AG08395 (cell line): Measurements from ENCODE around the gene CALN1.

Experiments
- DNase-seq: peaks from one replicate; pipeline ENCODE4 v3.0.0; 2012; ENCODE audit warnings: mixed read lengths, low spot score

Gene CALN1

GRCh38 chr7:72325561-72325960 is 86.6 kb downstream of the CALN1 start:
- no peak for DNase-seq

GRCh38 chr7:72321637-72322036 is 90.5 kb downstream of the CALN1 start:
- DNase-seq, result no peak

GRCh38 chr7:72321081-72321480 is 91.1 kb downstream of the CALN1 start:
- DNase-seq, result no peak

- no peak for DNase-seq
Observed at GRCh38 chr7:72317341-72317740, 94.8 kb downstream of the CALN1 start.

GRCh38 chr7:72316148-72316547 is 96.0 kb downstream of the CALN1 start:
- DNase-seq, result no peak

GRCh38 chr7:72313906-72314305 is 98.2 kb downstream of the CALN1 start:
- no peak for DNase-seq

GRCh38 chr7:72310301-72310700 is 101.8 kb downstream of the CALN1 start:
- no peak for DNase-seq

GRCh38 chr7:72309476-72309875 is 102.7 kb downstream of the CALN1 start:
- DNase-seq, result no peak

GRCh38 chr7:72308986-72309385 is 103.2 kb downstream of the CALN1 start:
- DNase-seq, result no peak

- DNase-seq, result no peak
Observed at GRCh38 chr7:72307566-72307965, 104.6 kb downstream of the CALN1 start.

GRCh38 chr7:72298912-72299311 is 113.2 kb downstream of the CALN1 start:
- no peak for DNase-seq

- no peak for DNase-seq
Observed at GRCh38 chr7:72298091-72298490, 114.0 kb downstream of the CALN1 start.

GRCh38 chr7:72297636-72298035 is 114.5 kb downstream of the CALN1 start:
- no peak for DNase-seq

- no peak for DNase-seq
Observed at GRCh38 chr7:72292794-72293193, 119.3 kb downstream of the CALN1 start.

- DNase-seq, result no peak
Observed at GRCh38 chr7:72292118-72292517, 120.0 kb downstream of the CALN1 start.

GRCh38 chr7:72286519-72286918 is 125.6 kb downstream of the CALN1 start:
- no peak for DNase-seq

- DNase-seq, result no peak
Observed at GRCh38 chr7:72283309-72283708, 128.8 kb downstream of the CALN1 start.

GRCh38 chr7:72281308-72281707 is 130.8 kb downstream of the CALN1 start:
- no peak for DNase-seq

GRCh38 chr7:72279203-72279602 is 132.9 kb downstream of the CALN1 start:
- DNase-seq, result no peak

- DNase-seq, result no peak
Observed at GRCh38 chr7:72278550-72278949, 133.6 kb downstream of the CALN1 start.

GRCh38 chr7:72275382-72276070 is 136.6 kb downstream of the CALN1 start:
- DNase-seq, result no peak

GRCh38 chr7:72272479-72272878 is 139.7 kb downstream of the CALN1 start:
- DNase-seq, result no peak

- no peak for DNase-seq
Observed at GRCh38 chr7:72268796-72269195, 143.3 kb downstream of the CALN1 start.

- no peak for DNase-seq
Observed at GRCh38 chr7:72268090-72268489, 144.0 kb downstream of the CALN1 start.
